Adrenal gland (tissue), 5 donors: ENCODE data around the gene CHMP2A.

ENCODE experiments used
- CTCF ChIP-seq, 6 experiments: fragments of 450-650 bp in 4 of 6; fragments of 200-600 bp in 2 of 6; sonication (generic) in 1 of 6; IDR thresholded peaks; 1 replicate in 5 of 6; 2 replicates in 1 of 6; pipeline versions ENCODE4 v1.5.1 to v1.8.0; 2016 to 2021; ENCODE audit warnings: antibody characterized with exemption in 6 of 6, mild to moderate bottlenecking in 2 of 6, moderate library complexity in 1 of 6
- POLR2A ChIP-seq, 2 donors: fragments of 450-650 bp; IDR thresholded peaks; one replicate each; pipeline ENCODE4 v1.6.1; 2017; ENCODE audit warnings: antibody characterized with exemption in 2 of 2, mild to moderate bottlenecking in 2 of 2, moderate library complexity in 1 of 2
- donor health status: DM: no; HTN: no; CAD: no.

GRCh38 chr19:58549664-58550361, 5.1 kb downstream of the CHMP2A start:
- TF ChIP-seq CTCF (IDR thresholded peaks at IDR 0.05) (no peak), POLR2A (IDR thresholded peaks at IDR 0.05) (no peak)
